ENCODE data around the gene NOL8.

DNA sequence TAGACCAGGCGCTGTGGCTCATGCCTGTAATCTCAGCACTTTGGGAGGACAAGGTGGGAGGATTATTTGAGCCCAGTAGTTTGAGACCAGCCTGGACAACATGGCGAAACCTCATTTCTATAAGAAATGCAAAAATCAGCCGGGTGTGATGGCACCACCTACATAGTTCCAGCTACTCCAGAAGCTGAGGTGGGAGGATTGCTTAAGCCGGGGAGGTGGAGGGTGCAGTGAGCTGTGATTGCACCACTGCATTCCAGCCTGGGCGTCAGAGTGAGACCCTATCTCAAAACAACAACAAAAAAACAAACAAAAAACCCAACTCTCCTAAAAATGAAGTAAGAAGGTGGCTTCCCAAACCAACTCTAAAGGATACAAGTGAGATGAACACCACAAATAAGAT lies 54.6 kb downstream of the NOL8 start:
- no peak for TF ChIP-seq EZH2phosphoT487 (IDR thresholded peaks at IDR 0.05; ENCODE audit: low read depth)
- no peak for TF ChIP-seq CTCF (IDR thresholded peaks at IDR 0.05; ENCODE audit: low read depth, low read length)
